HEK293T (cell line): Measurements from ENCODE around the gene PPM1H.
"Not testable (repeated sequence)": the region's sequence is repeated elsewhere in the genome, so short reads cannot be mapped to it uniquely, and the experiment has no call there.

ENCODE experiments used
- CTCF ChIA-PET: fragments of 350-600 bp; formaldehyde crosslinking; extraction: SDS; loops from one replicate; lab custom pipeline; 2021; ENCODE audit warnings: antibody characterized with exemption, inconsistent platforms; lab: Yijun Ruan, JAX
- POLR2A ChIA-PET: fragments of 350-600 bp; formaldehyde crosslinking; extraction: SDS; loops from one replicate; lab custom pipeline; 2020; ENCODE audit warnings: antibody characterized with exemption, inconsistent platforms; lab: Yijun Ruan, JAX
- DNase-seq: peaks from one replicate; pipeline ENCODE4 v3.0.0; 2012; ENCODE audit warnings: mixed read lengths; ENCODE audit errors: extremely low spot score
- ARNT ChIP-seq: fragments of 450-650 bp; IDR thresholded peaks from 2 replicates; pipeline ENCODE4 v1.6.1; 2017; ENCODE audit warnings: mild to moderate bottlenecking
- BHLHE40 ChIP-seq: fragments of 450-650 bp; IDR thresholded peaks from 2 replicates; pipeline ENCODE4 v1.6.1; 2016; ENCODE audit warnings: mild to moderate bottlenecking, moderate library complexity, borderline replicate concordance
- CTBP1 ChIP-seq: fragments of 450-650 bp; IDR thresholded peaks from 2 replicates; pipeline ENCODE4 v1.6.1; 2016; ENCODE audit warnings: borderline replicate concordance
- ELF4 ChIP-seq: fragments of 450-650 bp; IDR thresholded peaks from 2 replicates; pipeline ENCODE4 v1.6.1; 2017; ENCODE audit warnings: antibody characterized with exemption
- FOXA1 ChIP-seq: fragments of 450-650 bp; IDR thresholded peaks from 2 replicates; pipeline ENCODE4 v1.6.1; 2016; ENCODE audit warnings: mild to moderate bottlenecking
- FOXK2 ChIP-seq: fragments of 450-650 bp; IDR thresholded peaks from 2 replicates; pipeline ENCODE4 v1.6.1; 2016; ENCODE audit warnings: mild to moderate bottlenecking
- FOXM1 ChIP-seq: fragments of 450-650 bp; IDR thresholded peaks from 2 replicates; pipeline ENCODE4 v1.6.1; 2017; ENCODE audit warnings: mild to moderate bottlenecking, borderline replicate concordance
- HDGF ChIP-seq: fragments of 450-650 bp; IDR thresholded peaks from 2 replicates; pipeline ENCODE4 v1.6.1; 2017; ENCODE audit warnings: antibody characterized with exemption, borderline replicate concordance
- L3MBTL2 ChIP-seq: fragments of 450-650 bp; conservative IDR thresholded peaks from 2 replicates; pipeline ENCODE4 v1.6.1; 2016; ENCODE audit warnings: mild to moderate bottlenecking
- LEF1 ChIP-seq: fragments of 450-650 bp; IDR thresholded peaks from 2 replicates; pipeline ENCODE4 v1.6.1; 2017; ENCODE audit warnings: mild to moderate bottlenecking, borderline replicate concordance
- NFRKB ChIP-seq: fragments of 450-650 bp; IDR thresholded peaks from 2 replicates; pipeline ENCODE4 v1.6.1; 2016; ENCODE audit warnings: mild to moderate bottlenecking, moderate library complexity
- SP1 ChIP-seq: fragments of 450-650 bp; IDR thresholded peaks from 2 replicates; pipeline ENCODE4 v1.6.1; 2017
- SUZ12 ChIP-seq: fragments of 450-650 bp; IDR thresholded peaks from 2 replicates; pipeline ENCODE4 v1.6.1; 2016; ENCODE audit warnings: mild to moderate bottlenecking
- TARDBP ChIP-seq: fragments of 450-650 bp; IDR thresholded peaks from 2 replicates; pipeline ENCODE4 v1.6.1; 2016
- ZNF384 ChIP-seq: fragments of 450-650 bp; IDR thresholded peaks from 2 replicates; pipeline ENCODE4 v1.6.1; 2016
- TF ChIP-seq, protein P1 (sequence below): fragments of 450-650 bp; IDR thresholded peaks from 2 replicates; pipeline ENCODE4 v1.6.1; 2016

The PPM1H gene

GRCh38 chr12:62813031-62813829 is 121.7 kb downstream of the PPM1H start:
- peak; percentile 67 for DNase-seq
- POLR2A ChIA-PET: no interaction called here
- CTCF ChIA-PET: interaction anchor here (0.6 to 1.6 kb wide), 10 partner anchors 9 to 256 kb away, joined by 3 to 6 read pairs (median 3); no protein-coding TSS in a partner anchor
- peak; percentile 81 for TF ChIP-seq L3MBTL2
- TF ChIP-seq ZNF384: no peak

GRCh38 chr12:62811481-62811880 is 123.5 kb downstream of the PPM1H start:
- POLR2A ChIA-PET, CTCF ChIA-PET, DNase-seq: not testable (repeated sequence)

DNA sequence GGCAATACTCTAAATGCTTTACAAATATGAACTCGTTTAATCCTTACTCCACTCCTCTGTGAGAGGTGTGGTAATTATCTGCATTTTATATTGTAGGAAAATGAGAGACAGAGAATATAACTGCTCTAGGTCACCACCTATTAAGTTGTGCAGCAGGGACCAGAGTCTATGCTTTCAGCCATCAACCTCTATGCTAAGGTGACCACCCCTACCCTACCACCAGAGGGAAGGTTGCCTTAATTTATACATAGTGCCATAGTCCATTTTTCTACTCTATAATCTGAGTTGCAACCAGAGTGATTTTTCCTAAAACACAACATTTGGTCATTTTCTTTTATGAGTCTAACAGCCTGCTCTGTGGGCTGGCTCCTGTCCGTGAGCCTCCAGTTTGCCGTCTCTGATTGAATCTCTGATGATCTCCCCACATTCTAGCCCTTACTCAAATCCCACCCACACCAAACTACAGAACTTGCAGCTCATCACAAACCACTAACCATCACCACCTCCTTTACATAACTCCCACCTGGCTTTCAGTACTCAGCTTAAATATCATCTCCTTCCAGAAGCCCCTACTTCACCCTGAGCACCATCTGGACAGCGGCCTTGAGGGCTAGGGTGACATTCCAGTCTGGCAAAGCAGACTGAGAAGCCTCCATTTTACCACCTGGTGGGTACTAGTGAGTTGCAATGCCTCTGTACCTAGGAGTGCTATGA is 126.6 kb downstream of the PPM1H start:
- no peak for DNase-seq
- ChIA-PET POLR2A (interaction anchor here (0.9 kb wide), 1 partner anchor 53 kb away, joined by 3 read pairs; no protein-coding TSS in a partner anchor), CTCF (no interaction called here)
- TF ChIP-seq CTBP1: no peak
- TF ChIP-seq ZNF384: no peak
- TF ChIP-seq BHLHE40: no peak
- TF ChIP-seq NFRKB: no peak
- no peak for TF ChIP-seq ARNT
- TF ChIP-seq HDGF: no peak
- TF ChIP-seq, protein P1, sequence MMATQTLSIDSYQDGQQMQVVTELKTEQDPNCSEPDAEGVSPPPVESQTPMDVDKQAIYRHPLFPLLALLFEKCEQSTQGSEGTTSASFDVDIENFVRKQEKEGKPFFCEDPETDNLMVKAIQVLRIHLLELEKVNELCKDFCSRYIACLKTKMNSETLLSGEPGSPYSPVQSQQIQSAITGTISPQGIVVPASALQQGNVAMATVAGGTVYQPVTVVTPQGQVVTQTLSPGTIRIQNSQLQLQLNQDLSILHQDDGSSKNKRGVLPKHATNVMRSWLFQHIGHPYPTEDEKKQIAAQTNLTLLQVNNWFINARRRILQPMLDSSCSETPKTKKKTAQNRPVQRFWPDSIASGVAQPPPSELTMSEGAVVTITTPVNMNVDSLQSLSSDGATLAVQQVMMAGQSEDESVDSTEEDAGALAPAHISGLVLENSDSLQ: no peak
- TF ChIP-seq ELF4: no peak
- TF ChIP-seq FOXK2: no peak
- TF ChIP-seq FOXA1: no peak
- no peak for TF ChIP-seq TARDBP
- no peak for TF ChIP-seq FOXM1
- no peak for TF ChIP-seq LEF1
- no peak for TF ChIP-seq SP1
- TF ChIP-seq L3MBTL2: no peak
- TF ChIP-seq SUZ12: no peak

DNA sequence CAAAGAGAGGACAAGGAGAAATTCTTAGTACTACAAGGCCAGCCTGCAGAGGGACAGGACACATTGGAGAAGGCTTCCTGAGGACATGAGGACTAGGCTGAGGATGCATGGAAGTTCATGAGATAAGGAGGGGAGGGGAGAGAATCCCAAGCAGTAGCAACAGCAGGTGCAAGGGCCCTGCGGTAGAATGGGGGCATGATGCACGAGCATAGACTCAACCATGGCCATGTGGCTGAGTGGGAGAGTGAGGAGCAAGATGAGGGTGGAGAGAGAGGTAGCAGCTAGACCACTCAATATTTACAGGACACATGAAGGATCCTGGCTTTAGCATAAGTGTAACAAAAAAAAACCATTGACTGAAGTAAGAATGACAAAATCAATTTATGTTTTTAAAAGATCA is 128.1 kb downstream of the PPM1H start:
- no peak for DNase-seq
- CTCF ChIA-PET: interaction anchor here (0.7 kb wide), 1 partner anchor 58 kb away, joined by 7 read pairs; no protein-coding TSS in a partner anchor
- POLR2A ChIA-PET: no interaction called here
- no peak for TF ChIP-seq TARDBP

DNA sequence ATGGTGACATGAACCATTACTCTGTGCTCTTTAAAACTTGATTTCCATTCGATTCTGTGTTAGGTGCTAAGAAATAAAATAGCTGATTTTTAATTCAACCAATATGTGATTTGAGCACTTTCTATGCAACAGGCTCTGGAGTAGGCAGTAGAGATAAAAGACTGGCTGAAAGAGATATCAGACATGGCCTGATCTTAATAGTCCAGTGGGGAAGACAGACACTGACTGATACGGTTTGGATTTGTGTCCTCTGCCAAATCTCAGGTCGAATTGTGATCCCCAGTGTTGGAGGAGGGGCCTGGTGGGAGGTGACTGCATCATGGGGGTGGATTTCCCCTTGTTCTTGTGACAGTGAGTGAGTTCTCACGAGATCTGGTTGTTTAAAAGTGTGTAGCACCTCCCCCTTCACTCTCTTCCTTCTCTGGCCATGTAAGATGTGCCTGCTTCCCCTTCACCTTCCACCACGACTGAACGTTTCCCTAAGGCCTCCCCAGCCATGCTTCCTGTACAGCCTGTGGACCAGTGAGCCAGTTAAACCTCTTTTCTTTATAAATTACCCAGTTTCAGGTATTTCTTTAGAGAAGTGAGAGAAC is 128.6 kb downstream of the PPM1H start:
- CTCF ChIA-PET: interaction anchor here (0.6 kb wide), 1 partner anchor 297 kb away, joined by 6 read pairs; no protein-coding TSS in a partner anchor
- DNase-seq: no peak
- no peak for TF ChIP-seq LEF1
- no peak for TF ChIP-seq CTBP1
- no peak for TF ChIP-seq HDGF
- no peak for TF ChIP-seq ELF4
- TF ChIP-seq SP1: no peak
- POLR2A ChIA-PET: no interaction called here

- TF ChIP-seq HDGF (no peak), SP1 (no peak), L3MBTL2 (no peak), NFRKB (no peak), LEF1 (no peak), SUZ12 (no peak), FOXM1 (no peak), FOXK2 (no peak), ARNT (no peak), BHLHE40 (no peak), CTBP1 (no peak)
- DNase-seq: no peak
- POLR2A ChIA-PET: no interaction called here
- CTCF ChIA-PET: interaction anchor here (0.6 kb wide), 1 partner anchor 296 kb away, joined by 6 read pairs; no protein-coding TSS in a partner anchor
Observed at GRCh38 chr12:62805517-62805916, 129.4 kb downstream of the PPM1H start.

GRCh38 chr12:62803756-62804155 is 131.2 kb downstream of the PPM1H start:
- ChIA-PET POLR2A (interaction anchor here (1.0 kb wide), 1 partner anchor 130 kb away, joined by 3 read pairs; no protein-coding TSS in a partner anchor), CTCF (interaction anchor here (0.6 to 4.4 kb wide), 4 partner anchors 10 to 265 kb away, joined by 3 to 21 read pairs (median 6); no protein-coding TSS in a partner anchor)
- no peak for DNase-seq
- no peak for TF ChIP-seq CTBP1
- no peak for TF ChIP-seq ZNF384
- TF ChIP-seq TARDBP: no peak
- no peak for TF ChIP-seq SP1
- TF ChIP-seq, protein P1: no peak
- no peak for TF ChIP-seq FOXM1
- no peak for TF ChIP-seq NFRKB
- no peak for TF ChIP-seq FOXA1
- TF ChIP-seq L3MBTL2: no peak
- TF ChIP-seq HDGF: no peak
- TF ChIP-seq LEF1: no peak
- TF ChIP-seq ELF4: no peak
- TF ChIP-seq FOXK2: no peak
- TF ChIP-seq ARNT: no peak
- no peak for TF ChIP-seq SUZ12
- TF ChIP-seq BHLHE40: no peak
